Measurements from ENCODE around the gene STK11IP.

Gene STK11IP

DNA sequence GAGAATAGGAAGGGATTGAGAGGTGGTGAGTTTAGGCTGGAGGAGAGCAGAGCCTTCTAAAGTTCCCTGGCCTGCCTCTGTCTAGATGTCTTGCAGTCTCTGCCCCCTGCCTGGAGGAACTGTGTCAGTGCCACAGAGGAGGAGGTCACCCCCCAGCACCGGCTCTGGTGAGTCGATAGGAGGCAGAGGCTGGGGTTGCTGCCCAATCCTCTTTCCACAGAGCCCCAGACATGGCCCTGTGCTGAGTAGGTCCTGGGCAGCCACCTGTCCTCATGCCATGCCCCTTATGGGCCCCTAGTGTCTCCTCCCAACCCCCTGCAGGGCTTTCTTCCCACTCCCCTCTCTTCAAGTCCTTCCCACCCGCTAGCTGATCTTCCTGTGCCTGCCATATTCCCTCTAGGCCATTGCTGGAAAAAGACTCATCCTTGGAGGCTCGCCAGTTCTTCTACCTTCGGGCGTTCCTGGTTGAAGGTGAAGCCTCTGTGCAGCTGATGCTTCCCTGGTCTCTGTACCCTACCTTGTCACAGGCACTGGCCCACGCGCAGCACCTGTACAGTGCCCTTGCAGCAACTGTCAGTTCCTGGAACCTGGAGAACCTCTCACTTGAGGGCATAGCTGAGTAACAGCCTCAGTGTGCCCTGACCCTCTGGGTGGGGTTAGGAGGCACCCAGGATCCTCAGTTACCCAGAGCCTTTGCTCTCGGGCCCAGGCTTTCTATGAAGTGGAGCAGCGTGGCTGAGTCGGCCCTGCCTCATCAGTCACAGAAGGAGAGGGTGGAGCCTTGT is 16.6 kb downstream of the STK11IP start:
- Histone ChIP-seq H3K27ac (ENCODE audit: low read length) (no peak overlapping the region), H3K4me1 (ENCODE audit: control insufficient read depth, low read depth, low read length) (no peaks in the 10 kb centered on the region), H3K27me3 (ENCODE audit: control insufficient read depth, insufficient read depth, low read length) (no peaks in the 10 kb centered on the region), H3K9ac (ENCODE audit: low read length) (no peak overlapping the region), H3K9me3 (ENCODE audit: control insufficient read depth, low read depth, low read length) (no peaks in the 10 kb centered on the region), H3K4me3 (ENCODE audit: low read length) (no peak overlapping the region), H3K36me3 (ENCODE audit: control insufficient read depth, low read depth, low read length) (peaks cover 7% of the 10 kb centered on the region)

- H3K36me3 ChIP-seq (ENCODE audit: control insufficient read depth, low read depth, low read length) = peaks cover 7% of the 10 kb centered on the region
- no peaks in the 10 kb centered on the region for H3K9me3 ChIP-seq (ENCODE audit: control insufficient read depth, low read depth, low read length)
Observed at GRCh38 chr2:219615036-219615435, 17.4 kb downstream of the STK11IP start.

DNA sequence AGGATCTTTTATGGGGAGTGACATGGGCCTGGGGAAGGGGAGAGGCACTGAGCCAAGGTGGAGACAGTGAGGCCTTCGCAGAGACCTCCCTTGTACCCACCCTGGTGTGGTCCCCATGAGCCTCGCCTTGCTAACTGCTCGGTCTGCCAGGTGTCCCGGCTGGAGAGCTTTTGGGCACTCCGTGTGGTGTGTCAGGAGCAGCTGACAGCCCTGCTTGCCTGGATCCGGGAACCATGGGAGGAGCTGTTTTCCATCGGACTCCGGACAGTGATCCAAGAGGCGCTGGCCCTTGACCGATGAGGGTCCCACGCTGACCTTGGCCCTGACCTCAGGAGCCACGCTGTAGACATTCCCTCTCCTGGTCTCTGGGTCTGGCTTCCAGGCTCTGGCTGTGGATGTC is 18.2 kb downstream of the STK11IP start:
- Histone ChIP-seq H3K36me3 (ENCODE audit: control insufficient read depth, low read depth, low read length) (peaks cover 7% of the 10 kb centered on the region), H3K27ac (ENCODE audit: low read length) (no peak overlapping the region), H3K9ac (ENCODE audit: low read length) (no peak overlapping the region), H3K4me1 (ENCODE audit: control insufficient read depth, low read depth, low read length) (no peaks in the 10 kb centered on the region), H3K4me3 (ENCODE audit: low read length) (no peak overlapping the region), H3K9me3 (ENCODE audit: control insufficient read depth, low read depth, low read length) (no peaks in the 10 kb centered on the region), H3K27me3 (ENCODE audit: control insufficient read depth, insufficient read depth, low read length) (no peaks in the 10 kb centered on the region)

More at GRCh38 chr2:219615036-219615435, 17.4 kb downstream of the STK11IP start:
- H3K9ac ChIP-seq (ENCODE audit: low read length) = no peak overlapping the region
- no peak overlapping the region for H3K4me3 ChIP-seq (ENCODE audit: low read length)
- H3K4me1 ChIP-seq (ENCODE audit: control insufficient read depth, low read depth, low read length) = no peaks in the 10 kb centered on the region
- H3K27ac ChIP-seq (ENCODE audit: low read length) = no peak overlapping the region
- no peaks in the 10 kb centered on the region for H3K27me3 ChIP-seq (ENCODE audit: control insufficient read depth, insufficient read depth, low read length)

GRCh38 chr2:219616550-219616949 is 18.9 kb downstream of the STK11IP start:
- Histone ChIP-seq H3K36me3 (ENCODE audit: control insufficient read depth, low read depth, low read length) (peaks cover 7% of the 10 kb centered on the region), H3K27me3 (ENCODE audit: control insufficient read depth, insufficient read depth, low read length) (no peaks in the 10 kb centered on the region), H3K27ac (ENCODE audit: low read length) (no peak overlapping the region), H3K4me3 (ENCODE audit: low read length) (no peak overlapping the region), H3K9me3 (ENCODE audit: control insufficient read depth, low read depth, low read length) (no peaks in the 10 kb centered on the region), H3K4me1 (ENCODE audit: control insufficient read depth, low read depth, low read length) (no peaks in the 10 kb centered on the region), H3K9ac (ENCODE audit: low read length) (no peak overlapping the region)

- H3K27me3 ChIP-seq (ENCODE audit: control insufficient read depth, insufficient read depth, low read length) = no peaks in the 10 kb centered on the region
- no peak overlapping the region for H3K9ac ChIP-seq (ENCODE audit: low read length)
- no peak overlapping the region for H3K4me3 ChIP-seq (ENCODE audit: low read length)
- H3K4me1 ChIP-seq (ENCODE audit: control insufficient read depth, low read depth, low read length) = no peaks in the 10 kb centered on the region
- H3K9me3 ChIP-seq (ENCODE audit: control insufficient read depth, low read depth, low read length) = no peaks in the 10 kb centered on the region
- no peak overlapping the region for H3K27ac ChIP-seq (ENCODE audit: low read length)
- peaks cover 3% of the 10 kb centered on the region for H3K36me3 ChIP-seq (ENCODE audit: control insufficient read depth, low read depth, low read length)
Observed at GRCh38 chr2:219618733-219619122, 21.1 kb downstream of the STK11IP start.

DNA sequence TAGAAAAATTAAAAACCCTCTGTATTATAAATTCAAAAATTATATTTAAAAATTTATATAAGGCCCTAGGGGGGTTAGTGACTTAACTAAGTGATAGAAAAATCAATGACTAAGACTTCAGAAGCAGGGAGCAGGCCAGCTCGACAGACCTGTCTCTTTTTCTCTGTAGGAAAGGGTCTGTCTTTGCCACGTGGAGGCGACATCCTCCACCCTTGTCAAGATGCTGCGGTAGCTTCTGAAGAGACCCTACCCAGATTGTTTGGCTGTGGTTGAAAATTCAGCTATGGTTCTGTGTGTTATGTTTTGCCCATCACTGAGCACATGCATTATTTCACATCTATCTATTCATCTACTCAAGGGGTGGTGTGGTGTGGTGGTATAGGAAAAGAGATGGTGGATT is 21.6 kb downstream of the STK11IP start:
- Histone ChIP-seq H3K27ac (ENCODE audit: low read length) (no peak overlapping the region), H3K4me1 (ENCODE audit: control insufficient read depth, low read depth, low read length) (no peaks in the 10 kb centered on the region), H3K9me3 (ENCODE audit: control insufficient read depth, low read depth, low read length) (no peaks in the 10 kb centered on the region), H3K27me3 (ENCODE audit: control insufficient read depth, insufficient read depth, low read length) (no peaks in the 10 kb centered on the region), H3K9ac (ENCODE audit: low read length) (no peak overlapping the region), H3K4me3 (ENCODE audit: low read length) (no peak overlapping the region), H3K36me3 (ENCODE audit: control insufficient read depth, low read depth, low read length) (peaks cover 3% of the 10 kb centered on the region)

- Histone ChIP-seq H3K4me3 (ENCODE audit: low read length) (no peak overlapping the region), H3K36me3 (ENCODE audit: control insufficient read depth, low read depth, low read length) (no peaks in the 10 kb centered on the region), H3K27ac (ENCODE audit: low read length) (no peak overlapping the region), H3K27me3 (ENCODE audit: control insufficient read depth, insufficient read depth, low read length) (no peaks in the 10 kb centered on the region), H3K4me1 (ENCODE audit: control insufficient read depth, low read depth, low read length) (no peaks in the 10 kb centered on the region), H3K9me3 (ENCODE audit: control insufficient read depth, low read depth, low read length) (no peaks in the 10 kb centered on the region), H3K9ac (ENCODE audit: low read length) (no peak overlapping the region)
Observed at GRCh38 chr2:219620546-219620945, 22.9 kb downstream of the STK11IP start.

DNA sequence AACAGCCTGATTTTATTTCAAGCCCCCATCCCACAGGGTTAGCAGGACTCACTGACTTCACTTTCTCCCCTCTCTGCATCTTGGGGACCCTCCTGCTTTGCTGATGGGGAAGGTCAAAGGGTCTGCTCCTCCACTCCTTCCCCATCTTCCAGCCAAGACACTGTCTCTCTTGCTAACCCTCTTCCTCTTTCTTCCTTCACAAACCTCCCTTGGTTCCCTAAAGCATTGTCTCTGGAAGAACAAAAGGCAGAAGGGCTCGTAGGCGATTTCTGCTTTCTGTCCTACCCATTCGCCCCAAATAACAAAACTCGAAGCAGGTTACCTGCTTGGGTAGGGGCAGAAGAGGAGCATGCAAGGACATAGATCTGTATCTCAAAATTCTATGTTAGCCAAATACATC is 24.3 kb downstream of the STK11IP start:
- H3K27me3 ChIP-seq (ENCODE audit: control insufficient read depth, insufficient read depth, low read length) = peaks cover 6% of the 10 kb centered on the region
- H3K36me3 ChIP-seq (ENCODE audit: control insufficient read depth, low read depth, low read length) = no peaks in the 10 kb centered on the region
- H3K27ac ChIP-seq (ENCODE audit: low read length) = no peak overlapping the region
- no peaks in the 10 kb centered on the region for H3K9me3 ChIP-seq (ENCODE audit: control insufficient read depth, low read depth, low read length)
- H3K4me1 ChIP-seq (ENCODE audit: control insufficient read depth, low read depth, low read length) = peaks cover 3% of the 10 kb centered on the region
- H3K9ac ChIP-seq (ENCODE audit: low read length) = no peak overlapping the region
- no peak overlapping the region for H3K4me3 ChIP-seq (ENCODE audit: low read length)

DNA sequence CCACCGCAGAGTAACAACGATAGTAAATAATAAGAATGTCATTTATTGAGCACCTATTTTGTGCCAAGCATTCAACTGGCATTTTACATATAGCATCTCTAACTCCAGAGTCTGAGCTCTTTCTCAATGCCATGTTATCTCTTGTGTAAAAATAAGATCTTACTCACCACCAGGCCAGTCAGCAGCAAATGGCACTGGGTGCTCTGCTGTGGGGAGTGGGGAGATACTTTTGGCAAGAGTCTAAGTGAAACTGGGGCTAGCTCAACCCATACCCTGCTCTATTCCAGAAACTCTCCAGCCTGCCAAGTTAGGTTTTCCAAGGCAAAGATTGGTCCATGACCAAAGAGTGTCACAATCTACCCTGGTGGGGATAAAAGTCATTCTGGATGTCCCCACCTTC is 24.8 kb downstream of the STK11IP start:
- Histone ChIP-seq H3K4me1 (ENCODE audit: control insufficient read depth, low read depth, low read length) (peaks cover 6% of the 10 kb centered on the region), H3K9ac (ENCODE audit: low read length) (no peak overlapping the region), H3K9me3 (ENCODE audit: control insufficient read depth, low read depth, low read length) (no peaks in the 10 kb centered on the region), H3K27me3 (ENCODE audit: control insufficient read depth, insufficient read depth, low read length) (peaks cover 10% of the 10 kb centered on the region), H3K4me3 (ENCODE audit: low read length) (no peak overlapping the region), H3K27ac (ENCODE audit: low read length) (no peak overlapping the region), H3K36me3 (ENCODE audit: control insufficient read depth, low read depth, low read length) (no peaks in the 10 kb centered on the region)

- H3K27me3 ChIP-seq (ENCODE audit: control insufficient read depth, insufficient read depth, low read length) = peaks cover 10% of the 10 kb centered on the region
- H3K36me3 ChIP-seq (ENCODE audit: control insufficient read depth, low read depth, low read length) = no peaks in the 10 kb centered on the region
- H3K9me3 ChIP-seq (ENCODE audit: control insufficient read depth, low read depth, low read length) = no peaks in the 10 kb centered on the region
- peaks cover 6% of the 10 kb centered on the region for H3K4me1 ChIP-seq (ENCODE audit: control insufficient read depth, low read depth, low read length)
- no peak overlapping the region for H3K27ac ChIP-seq (ENCODE audit: low read length)
- no peak overlapping the region for H3K9ac ChIP-seq (ENCODE audit: low read length)
- H3K4me3 ChIP-seq (ENCODE audit: low read length) = no peak overlapping the region
Observed at GRCh38 chr2:219624565-219624964, 26.9 kb downstream of the STK11IP start.

- peaks cover 6% of the 10 kb centered on the region for H3K4me1 ChIP-seq (ENCODE audit: control insufficient read depth, low read depth, low read length)
- H3K27ac ChIP-seq (ENCODE audit: low read length) = no peak overlapping the region
- H3K27me3 ChIP-seq (ENCODE audit: control insufficient read depth, insufficient read depth, low read length) = peaks cover 10% of the 10 kb centered on the region
- no peaks in the 10 kb centered on the region for H3K9me3 ChIP-seq (ENCODE audit: control insufficient read depth, low read depth, low read length)
- H3K4me3 ChIP-seq (ENCODE audit: low read length) = no peak overlapping the region
- no peaks in the 10 kb centered on the region for H3K36me3 ChIP-seq (ENCODE audit: control insufficient read depth, low read depth, low read length)
- no peak overlapping the region for H3K9ac ChIP-seq (ENCODE audit: low read length)
Observed at GRCh38 chr2:219625179-219625578, 27.5 kb downstream of the STK11IP start.

GRCh38 chr2:219626540-219626939 is 28.9 kb downstream of the STK11IP start:
- Histone ChIP-seq H3K4me3 (ENCODE audit: low read length) (peak overlapping the region; percentile 38), H3K27me3 (ENCODE audit: control insufficient read depth, insufficient read depth, low read length) (peaks cover 10% of the 10 kb centered on the region), H3K4me1 (ENCODE audit: control insufficient read depth, low read depth, low read length) (peaks cover 6% of the 10 kb centered on the region), H3K9me3 (ENCODE audit: control insufficient read depth, low read depth, low read length) (no peaks in the 10 kb centered on the region), H3K9ac (ENCODE audit: low read length) (no peak overlapping the region), H3K36me3 (ENCODE audit: control insufficient read depth, low read depth, low read length) (no peaks in the 10 kb centered on the region), H3K27ac (ENCODE audit: low read length) (no peak overlapping the region)
